GM21367 (cell line): Measurements from ENCODE around the gene EML6.

ENCODE experiments used
- ATAC-seq: cut with Tn5 transposase; IDR thresholded peaks from one replicate; pipeline ENCODE4 v1.9.1; 2021; ENCODE audit not compliant: unreplicated experiment

The EML6 gene

DNA sequence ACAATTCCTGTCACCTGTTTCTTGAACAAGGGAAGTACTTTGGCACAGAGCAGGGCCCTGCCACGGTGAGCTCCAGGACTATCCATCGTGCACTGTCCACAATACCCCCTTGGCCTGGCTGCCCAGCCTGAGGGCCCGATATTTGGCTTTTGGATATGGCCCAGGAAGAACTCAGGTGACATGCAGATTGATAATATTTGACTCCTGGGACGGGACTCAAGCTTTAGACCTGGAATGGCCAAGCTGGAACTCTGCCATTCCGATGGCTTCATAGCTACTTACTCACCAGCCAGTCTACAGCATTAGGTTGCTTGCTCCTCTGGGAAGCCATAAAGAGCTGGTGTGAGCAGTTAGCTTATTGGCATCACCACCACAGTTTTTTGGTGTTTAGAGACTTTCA, 26.6 kb downstream of the EML6 start:
- no peak for ATAC-seq

GRCh38 chr2:54752439-54752838, 29.0 kb downstream of the EML6 start:
- ATAC-seq, result no peak

- peak; percentile 73 for ATAC-seq
Observed at GRCh38 chr2:54755641-54756326, 32.3 kb downstream of the EML6 start.

DNA sequence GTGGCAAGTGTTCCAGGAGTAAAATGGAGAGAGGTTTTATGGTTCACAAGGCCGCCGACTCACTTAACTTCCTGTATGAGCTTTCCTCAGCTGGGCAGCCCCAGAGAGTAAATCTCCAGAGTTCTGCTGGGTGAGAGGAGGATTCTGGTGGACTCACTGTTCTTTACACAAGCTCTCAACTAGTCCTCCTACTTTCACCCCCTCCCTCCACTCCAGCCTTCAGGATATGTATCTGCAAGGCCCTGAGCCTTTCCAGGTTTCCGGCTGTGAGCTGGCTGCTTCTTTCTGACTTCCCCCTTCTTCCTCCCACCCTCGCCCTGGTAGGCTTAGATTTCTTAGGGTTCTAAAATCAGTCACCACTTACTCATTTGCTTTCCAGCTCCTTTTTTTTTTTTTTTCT, 34.0 kb downstream of the EML6 start:
- ATAC-seq, result no peak

DNA sequence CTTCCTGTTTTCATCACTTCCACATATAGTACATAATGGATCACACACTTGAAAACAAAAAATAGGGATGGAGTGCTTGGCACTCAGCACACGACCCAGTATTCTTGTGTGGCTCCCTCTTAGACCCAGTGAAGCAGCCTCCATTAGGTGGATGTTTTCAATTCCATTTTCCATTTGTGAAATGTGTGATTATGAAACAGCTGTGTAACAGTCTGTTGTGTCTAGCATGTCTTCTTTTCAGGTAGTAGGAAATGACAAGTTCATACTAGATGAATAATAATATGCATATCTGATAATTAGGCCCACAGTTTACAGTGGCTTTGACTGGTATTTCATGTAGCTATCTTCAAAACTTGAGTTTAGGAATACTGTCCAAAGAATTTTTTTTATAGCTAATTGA, 35.5 kb downstream of the EML6 start:
- ATAC-seq, result no peak

DNA sequence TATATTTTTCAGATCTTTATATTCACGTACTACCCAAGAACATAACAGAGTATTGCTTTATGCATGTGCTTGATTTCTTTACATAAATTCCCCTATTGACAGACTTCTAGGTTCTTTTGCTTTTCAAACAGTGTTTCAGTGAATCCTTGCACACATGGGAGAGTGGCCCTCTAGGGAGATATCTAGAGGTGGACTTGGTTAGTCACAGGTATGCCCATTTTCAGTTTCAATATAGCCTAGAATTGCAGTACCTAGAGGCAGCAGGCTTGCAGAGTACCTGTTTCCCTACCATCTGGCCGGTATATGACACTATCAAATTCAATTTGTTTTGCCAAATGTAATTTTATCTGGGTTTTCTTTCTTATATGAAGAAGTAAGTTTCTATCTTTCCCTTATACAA, 36.8 kb downstream of the EML6 start:
- ATAC-seq, result no peak

- ATAC-seq, result no peak
Observed at GRCh38 chr2:54763636-54764291, 40.3 kb downstream of the EML6 start.

DNA sequence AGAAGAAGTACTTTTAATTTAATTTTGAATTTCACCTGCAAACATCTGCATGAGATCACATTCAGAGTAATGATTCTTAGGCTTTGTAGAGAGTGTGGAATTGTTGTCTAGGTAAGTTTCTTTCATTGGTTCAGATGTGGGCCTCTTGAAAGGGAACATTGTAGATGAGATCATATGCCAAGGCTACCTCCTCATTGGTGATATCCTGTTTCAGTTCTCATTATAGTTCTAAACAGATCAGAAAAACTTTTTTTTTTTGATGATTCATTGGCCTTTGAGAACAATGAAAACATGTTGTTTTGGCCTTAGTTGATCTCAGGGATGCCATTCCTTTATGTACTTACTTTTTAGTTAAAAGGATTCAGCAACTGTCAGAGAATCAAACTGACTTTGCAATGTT, 44.5 kb downstream of the EML6 start:
- no peak for ATAC-seq

DNA sequence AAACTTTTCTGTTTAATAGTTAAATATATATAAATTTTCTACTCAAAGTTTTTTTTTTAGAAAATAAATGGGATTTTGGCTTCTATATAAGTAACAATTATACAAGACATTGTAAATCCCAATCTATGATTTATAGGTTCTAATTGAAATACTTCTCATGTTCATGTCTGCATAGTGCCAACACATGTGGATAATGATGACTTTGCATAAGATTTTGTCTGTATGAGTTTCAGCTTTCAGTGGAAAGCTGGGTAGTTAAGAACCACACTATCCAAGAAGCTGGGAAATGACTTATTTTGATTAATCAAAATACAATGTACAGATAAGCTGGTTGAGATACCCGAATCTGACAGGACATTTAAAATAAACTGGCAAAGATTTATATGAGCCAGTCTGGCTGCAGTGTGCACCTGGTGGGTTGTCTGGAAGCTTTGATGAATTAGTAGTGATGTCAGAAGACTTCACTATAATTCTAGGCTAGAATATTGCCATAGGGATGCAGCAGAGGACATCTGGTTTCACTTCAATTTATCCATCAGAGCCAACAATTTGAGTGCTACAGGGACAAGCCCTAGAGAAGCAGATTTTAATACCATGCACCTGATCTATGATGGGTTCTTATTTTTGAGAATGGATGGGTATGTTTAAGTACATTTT, 45.4 kb downstream of the EML6 start:
- ATAC-seq, result no peak

DNA sequence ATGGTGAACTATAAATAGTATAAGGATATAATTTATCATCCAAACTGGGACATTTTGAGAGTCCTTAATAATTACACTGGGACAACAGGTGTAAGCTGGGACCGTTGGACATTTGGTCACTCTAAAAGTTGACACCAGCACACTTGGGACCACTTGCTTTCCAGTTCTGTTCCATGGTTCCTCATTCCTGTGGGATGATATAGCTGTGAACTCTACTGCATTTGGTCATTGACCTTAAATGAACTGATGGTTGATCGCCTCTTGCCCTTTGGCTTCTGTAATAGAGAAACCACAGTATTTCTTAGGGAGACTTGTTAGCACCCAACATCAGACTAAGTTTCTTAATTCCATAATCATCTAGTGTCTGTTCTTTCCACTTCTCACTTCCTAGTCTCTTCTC, 46.7 kb downstream of the EML6 start:
- ATAC-seq, result no peak

DNA sequence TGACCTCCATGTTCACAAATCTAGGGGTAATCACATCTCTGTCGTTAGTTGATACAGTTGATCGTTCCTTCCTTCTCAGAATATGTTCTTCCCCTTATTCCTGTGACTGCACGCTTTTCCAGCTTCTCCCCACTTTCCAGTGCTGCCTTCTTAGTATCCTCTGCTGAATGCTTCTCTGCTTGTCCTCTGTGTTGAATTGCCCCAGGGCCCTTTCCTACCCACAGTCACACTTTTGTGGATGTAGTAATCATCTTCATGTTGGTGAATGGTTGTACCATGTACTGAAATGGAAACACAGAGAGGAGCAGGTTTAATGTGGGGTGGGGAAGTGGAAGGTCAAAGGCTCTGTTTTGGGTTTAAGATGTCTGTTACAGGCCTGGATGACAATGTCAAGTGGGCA, 47.2 kb downstream of the EML6 start:
- ATAC-seq, result no peak

GRCh38 chr2:54771166-54771885, 47.9 kb downstream of the EML6 start:
- ATAC-seq, result no peak

GRCh38 chr2:54772110-54772509, 48.6 kb downstream of the EML6 start:
- no peak for ATAC-seq

GRCh38 chr2:54772531-54772930, 49.1 kb downstream of the EML6 start:
- ATAC-seq, result no peak

GRCh38 chr2:54773233-54773632, 49.8 kb downstream of the EML6 start:
- ATAC-seq, result no peak

- ATAC-seq, result no peak
Observed at GRCh38 chr2:54773838-54774237, 50.4 kb downstream of the EML6 start.

DNA sequence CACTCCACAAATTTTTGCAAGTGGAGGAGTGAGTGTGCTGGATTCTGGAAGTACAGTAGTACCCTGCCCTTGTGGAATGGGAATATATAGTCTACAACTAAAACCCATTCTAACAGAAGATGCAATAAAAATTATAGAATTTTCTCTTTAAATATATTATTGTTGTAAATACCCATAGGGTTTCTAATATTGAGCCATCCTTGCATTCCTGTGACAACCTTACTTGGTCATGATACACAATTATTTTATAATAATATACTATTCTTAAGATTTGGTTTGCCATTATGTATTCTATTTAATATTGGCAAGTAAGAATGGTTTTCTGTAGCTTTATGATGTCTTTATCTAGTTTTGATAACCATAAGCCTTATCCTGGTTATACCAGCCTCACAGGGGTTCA, 52.2 kb downstream of the EML6 start:
- ATAC-seq, result no peak

DNA sequence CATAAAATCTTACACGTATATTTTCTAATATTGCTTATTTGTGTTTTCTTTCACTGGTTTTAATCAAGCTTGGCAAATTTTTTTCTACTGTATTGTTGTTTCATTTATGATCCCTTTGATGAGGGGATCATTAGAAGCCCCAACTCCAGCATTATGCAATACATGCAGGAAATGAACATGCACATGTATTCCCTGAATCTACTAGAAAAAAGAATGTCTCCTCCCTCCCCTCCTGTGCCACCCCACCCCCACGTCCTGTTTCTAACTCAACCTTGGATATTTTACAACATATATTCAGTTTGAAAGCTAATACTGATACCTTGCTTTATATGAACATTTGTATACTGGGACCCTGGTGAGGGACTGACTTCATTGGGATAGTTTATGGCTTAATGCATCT, 53.0 kb downstream of the EML6 start:
- no peak for ATAC-seq

DNA sequence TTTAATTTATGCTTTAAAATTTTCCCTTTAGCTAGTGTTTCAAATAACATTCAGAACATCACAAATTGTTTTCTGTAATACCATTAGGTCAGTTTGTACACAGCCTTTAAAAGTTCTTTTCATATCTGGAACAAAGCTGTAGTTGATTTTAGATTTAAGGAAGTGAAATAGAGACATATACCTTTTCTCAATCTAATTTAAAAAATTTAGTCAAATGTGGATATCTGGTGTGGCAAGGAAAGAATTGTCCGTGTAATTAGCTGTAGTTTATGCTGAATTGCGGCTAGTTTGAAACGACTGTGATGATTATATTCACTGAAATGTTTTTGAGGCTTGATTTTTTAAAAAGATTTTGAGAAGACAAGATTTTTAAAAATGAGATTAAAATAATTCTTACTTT, 59.9 kb downstream of the EML6 start:
- no peak for ATAC-seq

DNA sequence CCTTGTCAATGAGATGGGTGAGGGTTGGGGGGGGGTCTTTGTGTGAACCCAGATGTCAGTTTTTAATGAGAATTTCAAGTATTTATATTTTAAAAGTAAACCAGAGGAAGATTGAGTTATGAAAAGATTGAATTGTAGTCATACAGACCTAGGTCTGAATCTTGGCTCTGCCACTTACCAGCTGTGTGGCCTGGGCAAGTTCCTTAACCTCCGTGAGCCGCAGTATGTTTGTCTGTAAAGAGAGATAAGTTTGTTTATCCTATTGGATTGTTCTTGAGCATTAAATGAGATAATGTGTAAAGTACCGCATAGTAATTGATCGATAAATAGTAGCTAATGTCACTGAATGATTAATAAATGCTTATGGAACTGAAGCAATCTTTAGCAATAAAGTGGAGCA, 63.8 kb downstream of the EML6 start:
- no peak for ATAC-seq

DNA sequence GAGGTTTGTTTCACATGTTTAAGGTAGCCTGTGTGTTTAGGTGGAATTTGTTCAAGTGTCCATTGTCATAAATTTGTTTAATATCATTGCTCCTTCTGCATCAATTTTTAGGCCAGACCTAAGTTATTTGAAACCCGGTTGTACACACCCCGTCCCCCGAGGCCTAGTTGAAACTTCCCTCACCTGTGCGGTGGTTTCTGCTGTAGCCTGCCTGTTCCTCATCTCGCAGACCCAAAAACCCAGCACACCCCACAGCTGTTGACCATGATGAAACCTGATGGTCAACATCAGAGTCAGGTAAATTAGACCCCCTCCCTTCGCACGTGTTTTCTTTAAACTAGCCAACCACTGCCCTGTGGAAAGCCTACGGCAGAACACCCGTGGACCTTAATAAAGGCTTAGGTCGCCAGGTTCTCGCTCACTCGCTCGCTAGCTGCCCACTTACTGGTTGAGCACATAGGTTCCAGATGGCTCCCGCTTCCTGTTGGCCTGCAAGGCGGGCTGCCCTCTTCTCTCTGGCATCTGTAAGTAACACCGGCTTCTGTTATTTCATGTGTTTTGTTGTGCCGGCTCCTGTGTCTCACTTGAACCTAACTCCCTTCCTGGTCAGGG, 64.4 kb downstream of the EML6 start:
- ATAC-seq, result no peak
